ENCODE results near the gene FGF14. TPM values are rescaled to one million over a fixed set of nuclear protein-coding genes. Genes with fewer than 3 reads are reported as not detected.
"Not testable (repeated sequence)": the region's sequence is repeated elsewhere in the genome, so short reads cannot be mapped to it uniquely, and the experiment has no call there.

FGF14 gene
- total RNA-seq, 1 experiment from 2014 or later: not detected

DNA sequence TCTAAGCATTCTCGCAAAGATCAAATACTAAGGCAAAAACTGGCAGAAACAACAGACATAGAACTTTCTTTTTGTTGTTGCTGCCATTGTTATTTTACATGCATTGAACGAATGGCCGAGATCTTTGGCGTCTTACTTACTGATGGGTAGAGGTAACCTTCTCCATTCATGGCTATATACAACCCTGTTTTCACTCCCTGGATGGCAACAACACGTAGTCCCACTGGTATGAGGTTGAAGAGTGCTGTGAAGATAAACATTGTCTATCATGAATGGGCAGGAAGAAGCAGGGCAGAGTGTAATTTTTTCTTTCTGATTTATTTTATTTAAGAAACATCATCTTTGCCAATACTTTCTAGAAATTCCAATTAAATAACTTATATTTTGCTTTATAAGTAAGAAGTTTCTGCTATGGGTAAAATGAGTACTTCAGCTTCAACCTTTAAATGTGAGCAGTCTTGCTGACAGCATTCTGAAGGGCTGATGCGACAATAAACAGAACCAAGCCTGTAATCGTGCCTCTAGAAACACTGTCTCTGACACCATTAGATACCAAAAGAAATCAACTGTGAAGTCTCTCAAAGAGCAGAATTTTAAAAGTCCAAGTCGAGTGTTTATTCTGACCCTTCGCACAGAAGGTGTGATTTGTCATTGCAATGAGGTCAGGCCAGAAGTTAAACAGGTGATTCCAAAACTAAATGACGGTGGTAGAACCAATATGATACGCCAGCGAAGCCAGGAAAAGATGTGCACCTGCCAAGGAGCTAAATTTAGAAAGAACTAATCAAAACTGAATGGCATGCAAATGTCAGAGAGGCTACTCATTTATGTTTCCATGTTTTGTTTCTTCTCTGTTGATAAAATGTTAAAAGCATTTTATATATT lies 533.0 kb downstream of the FGF14 start:
- DNase-seq (ENCODE audit: low spot score): no peak

DNA sequence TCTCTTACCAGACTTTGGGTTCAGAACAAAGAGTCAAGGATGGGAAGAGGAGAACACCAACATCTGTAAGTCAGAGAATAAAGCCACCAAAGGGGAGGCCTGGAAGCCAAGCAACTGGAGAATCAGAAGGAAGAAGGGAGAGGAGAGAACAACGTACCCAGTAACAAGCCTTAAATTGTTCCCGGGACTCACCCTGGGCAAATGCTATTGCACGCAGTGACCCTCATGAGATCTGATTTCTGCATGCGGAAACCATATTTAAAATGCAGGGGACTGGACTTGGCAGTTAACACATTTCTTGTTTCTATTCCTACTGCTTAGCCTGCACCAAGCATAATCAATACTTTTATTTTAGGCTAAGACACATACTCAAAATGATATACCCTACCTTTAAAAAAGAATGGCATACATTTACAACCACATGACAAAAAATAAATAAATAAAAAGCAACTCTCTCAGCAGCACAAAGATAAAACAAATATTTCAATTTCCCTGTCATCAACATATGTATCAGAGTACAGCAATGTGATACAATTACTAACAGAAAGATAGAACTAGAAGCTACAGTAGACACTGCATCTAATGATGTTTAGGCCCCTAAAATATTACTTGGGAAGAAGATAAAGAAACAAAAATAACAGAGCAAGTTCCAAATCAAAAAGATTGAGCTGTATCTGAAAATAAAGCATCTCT lies 534.8 kb downstream of the FGF14 start:
- no peak for DNase-seq (ENCODE audit: low spot score)

- no peak for DNase-seq (ENCODE audit: low spot score)
Observed at GRCh38 chr13:101858860-101859259, 543.0 kb downstream of the FGF14 start.

DNA sequence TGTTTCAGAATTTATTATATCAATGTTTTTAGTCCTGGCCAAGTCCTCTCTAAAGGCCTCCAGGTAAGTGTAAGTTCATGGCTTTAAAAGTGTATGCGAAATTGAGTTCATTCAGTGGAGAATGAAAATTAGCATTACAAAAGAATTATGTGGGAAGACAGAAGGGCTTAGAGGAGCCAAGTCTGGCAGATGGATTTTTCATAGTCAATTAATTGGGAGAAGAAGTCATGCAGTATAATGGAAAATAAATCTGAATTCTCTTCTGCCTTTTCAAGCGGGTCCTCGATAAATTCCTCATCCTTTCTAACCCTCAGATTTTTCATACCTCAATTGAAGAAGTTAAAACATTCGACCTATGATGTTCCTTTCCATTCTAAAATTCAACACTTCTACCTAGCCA lies 555.1 kb downstream of the FGF14 start:
- no peak for DNase-seq (ENCODE audit: low spot score)

- no peak for DNase-seq (ENCODE audit: low spot score)
Observed at GRCh38 chr13:101846249-101846648, 555.6 kb downstream of the FGF14 start.

GRCh38 chr13:101845245-101846020 lies 556.4 kb downstream of the FGF14 start:
- no peak for DNase-seq (ENCODE audit: low spot score)

GRCh38 chr13:101841698-101842097 lies 560.1 kb downstream of the FGF14 start:
- no peak for DNase-seq (ENCODE audit: low spot score)

- no peak for DNase-seq (ENCODE audit: low spot score)
Observed at GRCh38 chr13:101838323-101838722, 563.5 kb downstream of the FGF14 start.

- not testable (repeated sequence) for DNase-seq (ENCODE audit: low spot score)
Observed at GRCh38 chr13:101837778-101838177, 564.1 kb downstream of the FGF14 start.

DNA sequence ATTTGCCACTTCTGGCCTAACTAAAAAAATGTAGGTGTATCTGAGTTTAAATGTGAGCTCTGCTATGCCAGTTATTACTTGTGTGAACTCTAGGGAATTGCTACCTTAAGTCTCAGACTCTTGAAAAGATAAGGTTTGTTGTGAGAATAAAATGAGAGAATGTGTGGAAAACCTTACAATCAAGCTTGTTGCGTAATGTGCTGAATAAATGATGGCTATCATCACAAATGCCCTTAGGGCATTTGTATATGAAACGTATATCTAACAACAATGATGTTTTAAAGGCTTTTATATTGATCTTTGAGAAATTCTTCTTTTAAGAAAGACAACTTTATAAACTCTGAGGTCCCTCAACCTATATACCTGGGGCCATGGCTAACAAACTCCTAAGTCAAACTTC lies 564.6 kb downstream of the FGF14 start:
- DNase-seq (ENCODE audit: low spot score): no peak

GRCh38 chr13:101835920-101836319 lies 565.9 kb downstream of the FGF14 start:
- no peak for DNase-seq (ENCODE audit: low spot score)

GRCh38 chr13:101833671-101834070 lies 568.2 kb downstream of the FGF14 start:
- DNase-seq (ENCODE audit: low spot score): no peak

- no peak for DNase-seq (ENCODE audit: low spot score)
Observed at GRCh38 chr13:101830035-101830434, 571.8 kb downstream of the FGF14 start.

DNA sequence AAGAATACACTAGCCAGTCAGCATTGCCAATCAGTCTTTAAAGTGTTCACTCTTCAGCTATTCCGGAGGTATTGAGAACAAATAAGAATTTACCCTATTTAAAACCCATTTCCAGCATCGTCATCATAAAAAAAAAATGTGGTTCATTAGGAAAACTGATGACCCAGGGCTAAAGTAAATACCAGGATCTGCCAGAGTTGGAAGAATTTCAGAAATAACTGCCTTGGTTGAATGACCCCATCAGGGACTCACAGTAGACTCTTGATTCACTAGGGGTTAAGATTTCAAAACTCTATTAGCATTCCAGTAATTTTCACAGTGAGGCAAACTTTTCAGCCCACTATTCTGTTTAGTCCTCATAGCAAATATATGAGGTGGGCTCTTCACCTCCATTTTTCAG lies 572.4 kb downstream of the FGF14 start:
- no peak for DNase-seq (ENCODE audit: low spot score)

- DNase-seq (ENCODE audit: low spot score): no peak
Observed at GRCh38 chr13:101828119-101828518, 573.7 kb downstream of the FGF14 start.

GRCh38 chr13:101817898-101818297 lies 584.0 kb downstream of the FGF14 start:
- DNase-seq (ENCODE audit: low spot score): no peak

GRCh38 chr13:101811881-101812280 lies 590.0 kb downstream of the FGF14 start:
- no peak for DNase-seq (ENCODE audit: low spot score)

DNA sequence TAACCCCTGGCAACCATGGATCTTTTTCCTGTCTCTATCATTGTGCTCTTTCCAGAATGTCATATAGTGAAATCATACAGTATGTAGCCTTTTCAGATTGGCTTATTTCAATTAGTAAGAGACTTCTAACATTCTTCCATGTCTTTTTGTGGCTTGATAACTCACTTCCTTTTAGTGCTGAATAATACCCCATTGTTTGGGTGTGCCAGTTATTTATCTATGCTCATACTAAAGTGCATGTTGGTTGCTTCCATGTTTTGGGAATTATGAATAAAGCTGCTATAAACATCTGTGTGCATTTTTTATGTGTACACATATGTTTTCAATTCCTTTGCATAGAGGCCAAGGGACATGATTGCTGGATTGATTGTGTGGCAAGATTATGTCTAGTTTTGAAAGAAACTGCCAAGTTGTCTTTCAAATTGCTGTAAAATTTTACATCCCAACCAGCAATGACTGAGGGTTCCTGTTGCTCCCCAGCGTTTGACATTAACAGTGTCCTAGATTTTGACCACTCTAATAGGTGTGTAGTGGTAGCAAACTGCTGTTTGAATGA lies 590.5 kb downstream of the FGF14 start:
- DNase-seq (ENCODE audit: low spot score): no peak

GRCh38 chr13:101799196-101799595 lies 602.7 kb downstream of the FGF14 start:
- no peak for DNase-seq (ENCODE audit: low spot score)

DNA sequence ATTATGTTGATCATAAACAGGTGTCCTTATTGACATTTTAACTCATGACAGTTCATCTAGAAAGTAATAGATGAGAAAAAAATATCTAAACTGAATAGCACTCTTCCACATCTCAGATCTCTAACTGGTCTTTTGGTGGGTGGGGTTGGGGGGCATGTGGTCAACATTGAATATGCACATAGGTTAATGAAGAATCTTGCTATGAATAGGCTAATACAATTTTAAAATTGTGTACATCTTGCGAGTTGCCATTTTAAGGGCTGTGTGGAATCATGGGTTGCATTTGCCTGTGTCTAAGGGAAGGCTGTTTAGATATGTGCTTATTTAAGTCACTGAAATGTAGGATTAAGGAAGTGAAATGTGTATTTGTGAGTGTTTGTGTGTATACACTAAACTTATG lies 603.4 kb downstream of the FGF14 start:
- DNase-seq (ENCODE audit: low spot score): no peak

- DNase-seq (ENCODE audit: low spot score): no peak
Observed at GRCh38 chr13:101795460-101795859, 606.4 kb downstream of the FGF14 start.

DNA sequence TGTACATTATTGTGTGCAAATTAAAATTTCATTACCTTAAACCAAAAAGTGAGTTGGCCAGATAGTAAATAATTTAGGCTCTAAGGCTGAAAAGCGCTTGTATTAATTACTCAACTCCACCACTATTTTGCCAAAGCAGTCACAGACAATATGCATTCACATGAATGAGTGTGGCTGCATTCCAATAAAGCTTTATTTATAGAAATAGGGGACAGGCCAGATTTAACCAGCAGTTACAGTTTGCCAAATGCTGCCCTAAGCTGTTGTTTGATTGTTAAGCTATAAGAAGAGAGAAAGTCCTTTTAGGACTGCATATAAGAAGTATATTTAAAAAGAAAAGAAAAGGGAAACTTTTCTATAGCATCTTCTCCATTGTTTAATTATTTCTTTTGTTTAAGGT lies 606.8 kb downstream of the FGF14 start:
- no peak for DNase-seq (ENCODE audit: low spot score)
